SIG-M5 (cell line): ENCODE data around the gene EIF1AD.
"Not testable (repeated sequence)": the region's sequence is repeated elsewhere in the genome, so short reads cannot be mapped to it uniquely, and the experiment has no call there.

Experiments
- DNase-seq: peaks from one replicate; lab custom pipeline; 2025; lab: John Stamatoyannopoulos, UW

EIF1AD gene

GRCh38 chr11:66022401-66023185, 20.6 kb upstream of the EIF1AD start:
- no peak for DNase-seq

- no peak for DNase-seq
These were observed 18.8 kb upstream of the EIF1AD start for GRCh38 chr11:66020618-66021357.

- no peak for DNase-seq
These were observed 18.3 kb upstream of the EIF1AD start for GRCh38 chr11:66020212-66020611.

- no peak for DNase-seq
These were observed 15.4 kb upstream of the EIF1AD start for GRCh38 chr11:66017321-66017720.

GRCh38 chr11:66016793-66017177, 14.8 kb upstream of the EIF1AD start:
- no peak for DNase-seq

GRCh38 chr11:66015936-66016792, 14.2 kb upstream of the EIF1AD start:
- no peak for DNase-seq

GRCh38 chr11:66015454-66015881, 13.5 kb upstream of the EIF1AD start:
- DNase-seq = no peak

- DNase-seq = no peak
These were observed 13.0 kb upstream of the EIF1AD start for GRCh38 chr11:66014804-66015453.

- no peak for DNase-seq
These were observed 11.8 kb upstream of the EIF1AD start for GRCh38 chr11:66013762-66014100.

- no peak for DNase-seq
These were observed 11.2 kb upstream of the EIF1AD start for GRCh38 chr11:66012946-66013761.

GRCh38 chr11:66012371-66012945, 10.5 kb upstream of the EIF1AD start:
- DNase-seq = no peak

- no peak for DNase-seq
These were observed 9.9 kb upstream of the EIF1AD start, which contains the start of gene CST6 for GRCh38 chr11:66011785-66012303. Gene CST6, plus strand, starts transcription at chr11:66012008. Its CDS starts 37 bp downstream, at chr11:66012045.

GRCh38 chr11:66011239-66011784, 9.4 kb upstream of the EIF1AD start:
- DNase-seq = no peak

- not testable (repeated sequence) for DNase-seq
These were observed 8.1 kb upstream of the EIF1AD start for GRCh38 chr11:66010036-66010435.

- DNase-seq = no peak
These were observed 6.6 kb upstream of the EIF1AD start for GRCh38 chr11:66008468-66009101.

GRCh38 chr11:66008095-66008467, 6.1 kb upstream of the EIF1AD start:
- DNase-seq = no peak

- DNase-seq = no peak
These were observed 5.3 kb upstream of the EIF1AD start for GRCh38 chr11:66007201-66007634.

- no peak for DNase-seq
These were observed 4.9 kb upstream of the EIF1AD start for GRCh38 chr11:66006891-66007176.

GRCh38 chr11:66006134-66006890, 4.4 kb upstream of the EIF1AD start:
- no peak for DNase-seq
